H9 (cell line): ENCODE results near the gene LRTM2. TPM values are rescaled to one million over a fixed set of nuclear protein-coding genes. Genes with fewer than 3 reads are reported as not detected.

Experiments used
- DNase-seq: peaks from one replicate; pipeline ENCODE4 v3.0.0-alpha.2; 2017
- H2AFZ ChIP-seq: one replicate; pipeline ENCODE4 v1.6.1; 2013; ENCODE audit warnings: mild to moderate bottlenecking, low read length, control low read depth, moderate library complexity
- H2AK5ac ChIP-seq: 2 replicates; pipeline ENCODE4 v1.6.1; 2013; ENCODE audit warnings: low read length, control low read depth, mixed read lengths; ENCODE audit not compliant: insufficient read length
- H2BK120ac ChIP-seq: one replicate; pipeline ENCODE4 v1.6.1; 2013; ENCODE audit warnings: low read depth, mild to moderate bottlenecking, low read length, control low read depth, inconsistent platforms; ENCODE audit not compliant: poor library complexity, severe bottlenecking
- H2BK12ac ChIP-seq: 2 replicates; pipeline ENCODE4 v1.6.1; 2013; ENCODE audit warnings: low read length, control low read depth, mixed read lengths, low read depth; ENCODE audit not compliant: insufficient read length
- H2BK15ac ChIP-seq: 2 replicates; pipeline ENCODE4 v1.6.1; 2013; ENCODE audit warnings: low read depth, low read length, control low read depth
- H2BK20ac ChIP-seq: one replicate; pipeline ENCODE4 v1.6.1; 2013; ENCODE audit warnings: low read depth, mild to moderate bottlenecking, low read length, control low read depth, inconsistent platforms; ENCODE audit not compliant: poor library complexity, severe bottlenecking
- H2BK5ac ChIP-seq: 2 replicates; pipeline ENCODE4 v1.6.1; 2013; ENCODE audit warnings: low read length, control low read depth, mixed read lengths; ENCODE audit not compliant: insufficient read length
- H3K14ac ChIP-seq: 2 replicates; pipeline ENCODE4 v1.6.1; 2013; ENCODE audit warnings: low read length, control low read depth; ENCODE audit not compliant: insufficient read depth
- H3K18ac ChIP-seq: 2 replicates; pipeline ENCODE4 v1.6.1; 2013; ENCODE audit warnings: low read depth, mild to moderate bottlenecking, mixed read lengths, low read length, control low read depth; ENCODE audit not compliant: insufficient read length
- H3K23ac ChIP-seq: 2 replicates; pipeline ENCODE4 v1.6.1; 2013; ENCODE audit warnings: low read length, control low read depth, mixed read lengths, low read depth; ENCODE audit not compliant: insufficient read length
- H3K23me2 ChIP-seq: 2 replicates; pipeline ENCODE4 v1.6.1; 2013; ENCODE audit warnings: low read depth, mild to moderate bottlenecking, mixed read lengths, low read length, control low read depth; ENCODE audit not compliant: insufficient read length, poor library complexity, severe bottlenecking
- H3K27ac ChIP-seq: 2 replicates; pipeline ENCODE4 v1.5.1; 2013; ENCODE audit warnings: low read length, control low read depth, mixed read lengths, low read depth; ENCODE audit not compliant: insufficient read length
- H3K27me3 ChIP-seq: 2 replicates; pipeline ENCODE4 v1.6.1; 2013; ENCODE audit warnings: low read length, control low read depth, inconsistent platforms; ENCODE audit not compliant: insufficient read depth
- H3K4ac ChIP-seq: 2 replicates; pipeline ENCODE4 v1.6.1; 2013; ENCODE audit warnings: low read depth, mild to moderate bottlenecking, control low read depth, inconsistent platforms, low read length, moderate library complexity
- H3K4me1 ChIP-seq: 2 replicates; pipeline ENCODE4 v1.6.1; 2013; ENCODE audit warnings: low read length, control low read depth, inconsistent platforms; ENCODE audit not compliant: insufficient read depth
- H3K4me2 ChIP-seq: 2 replicates; pipeline ENCODE4 v1.6.1; 2013; ENCODE audit warnings: low read length, control low read depth, mixed read lengths; ENCODE audit not compliant: insufficient read length, insufficient read depth
- H3K56ac ChIP-seq: 2 replicates; pipeline ENCODE4 v1.6.1; 2013; ENCODE audit warnings: low read depth, mild to moderate bottlenecking, mixed read lengths, low read length, control low read depth; ENCODE audit not compliant: insufficient read length
- H3K79me1 ChIP-seq: 2 replicates; pipeline ENCODE4 v1.6.1; 2013; ENCODE audit warnings: low read depth, mild to moderate bottlenecking, moderate library complexity, low read length, control low read depth, inconsistent platforms; ENCODE audit not compliant: insufficient read depth, poor library complexity, severe bottlenecking
- H3K79me2 ChIP-seq: 2 replicates; pipeline ENCODE4 v1.6.1; 2013; ENCODE audit warnings: low read length, control low read depth, inconsistent platforms; ENCODE audit not compliant: insufficient read depth
- H3K9ac ChIP-seq: 2 replicates; pipeline ENCODE4 v1.6.1; 2013; ENCODE audit warnings: low read length, control low read depth, mixed read lengths; ENCODE audit not compliant: insufficient read length; ENCODE audit errors: extremely low read depth
- H3K9me3 ChIP-seq: one replicate; pipeline ENCODE4 v1.6.1; 2013; ENCODE audit warnings: low read depth, low read length, inconsistent platforms; ENCODE audit not compliant: control insufficient read depth
- H3T11ph ChIP-seq: one replicate; pipeline ENCODE4 v1.6.1; 2013; ENCODE audit warnings: mild to moderate bottlenecking, low read length, control low read depth, inconsistent platforms
- H4K20me1 ChIP-seq: one replicate; pipeline ENCODE4 v1.6.1; 2013; ENCODE audit not compliant: control insufficient read depth, insufficient read length, insufficient read depth
- H4K5ac ChIP-seq: 2 replicates; pipeline ENCODE4 v1.6.1; 2013; ENCODE audit warnings: low read depth, mild to moderate bottlenecking, mixed read lengths, low read length, control low read depth; ENCODE audit not compliant: insufficient read length
- H4K8ac ChIP-seq: replicated peaks from 2 replicates; pipeline ENCODE4 v1.6.1; 2013; ENCODE audit warnings: low read length, control low read depth, mixed read lengths, low read depth; ENCODE audit not compliant: insufficient read length
- H4K91ac ChIP-seq: 2 replicates; pipeline ENCODE4 v1.6.1; 2013; ENCODE audit warnings: low read depth, mild to moderate bottlenecking, moderate library complexity, mixed read lengths, low read length, control low read depth; ENCODE audit not compliant: insufficient read length
- H3K27ac Mint-ChIP-seq, 3 experiments: 2 replicates in 2 of 3; 3 replicates in 1 of 3; pipeline ENCODE4 v1.8.0; 2020 to 2021; ENCODE audit warnings: mixed read lengths in 3 of 3, mild to moderate bottlenecking in 1 of 3, moderate library complexity in 1 of 3
- H3K27me3 Mint-ChIP-seq: 2 replicates; pipeline ENCODE4 v1.8.0; 2021; ENCODE audit warnings: low read depth, mild to moderate bottlenecking, moderate library complexity, mixed read lengths
- H3K36me3 Mint-ChIP-seq, 3 experiments: 2 replicates in 2 of 3; 3 replicates in 1 of 3; pipeline ENCODE4 v1.8.0; 2020 to 2021; ENCODE audit warnings: low read depth in 3 of 3, mixed read lengths in 3 of 3; ENCODE audit not compliant: insufficient read depth in 1 of 3
- H3K4me1 Mint-ChIP-seq, 2 experiments: 2 replicates each; pipeline ENCODE4 v1.8.0; 2020; ENCODE audit warnings: mixed read lengths in 2 of 2
- H3K4me3 Mint-ChIP-seq, 2 experiments: 2 replicates in 1 of 2; 3 replicates in 1 of 2; pipeline ENCODE4 v1.8.0; 2020 to 2021; ENCODE audit warnings: mild to moderate bottlenecking in 2 of 2, mixed read lengths in 2 of 2, moderate library complexity in 1 of 2
- H3K9me3 Mint-ChIP-seq, 2 experiments: 2 replicates in 1 of 2; 3 replicates in 1 of 2; pipeline ENCODE4 v1.8.0; 2020; ENCODE audit warnings: mild to moderate bottlenecking in 2 of 2, mixed read lengths in 2 of 2, moderate library complexity in 1 of 2
- CTCF ChIP-seq: fragments of 200-600 bp; sonication (generic); conservative IDR thresholded peaks from 3 replicates; pipeline ENCODE4 v1.8.0; 2021; ENCODE audit warnings: antibody characterized with exemption, mild to moderate bottlenecking
- WGBS: extraction: QIAGEN DNeasy Blood & Tissue Kit; methylation state at CpG from one replicate; pipeline ENCODE4 v1.1.7; 2013; ENCODE audit warnings: missing lambda C conversion rate, low lambda C conversion rate, mixed read lengths; ENCODE audit not compliant: insufficient read length; ENCODE audit errors: extremely low coverage; 5-methylcytosine and 5-hydroxymethylcytosine counted together
- total RNA-seq: library from RNA; stranded (reverse); gene quantifications from 2 replicates; pipeline ENCODE4 v1.2.1, GENCODE V29; 2021

Gene LRTM2
- total RNA-seq, 1 experiment from 2014 or later: not detected

GRCh38 chr12:1848146-1848545, 27.8 kb downstream of the LRTM2 start:
- Histone ChIP-seq H2AFZ (no peak overlapping the region), H3K79me2 (no peaks in the 10 kb centered on the region), H4K5ac (no peak overlapping the region), H2BK12ac (no peak overlapping the region), H3K4me1 (peaks cover 9% of the 10 kb centered on the region; the same call in 1 of the 2 replicates), H3K9ac (no peak overlapping the region), H3T11ph (no peak overlapping the region), H3K27me3 (no peaks in the 10 kb centered on the region), H4K20me1 (no peaks in the 10 kb centered on the region), H3K23ac (no peak overlapping the region), H2AK5ac (no peak overlapping the region), H3K18ac (no peak overlapping the region), H4K8ac (no peak overlapping the region), H3K14ac (no peak overlapping the region), H3K79me1 (no peaks in the 10 kb centered on the region), H3K27ac (no peak overlapping the region), H2BK5ac (no peak overlapping the region), H3K23me2 (no peaks in the 10 kb centered on the region), H3K4ac (no peak overlapping the region), H2BK120ac (no peak overlapping the region), H4K91ac (no peak overlapping the region), H2BK15ac (no peak overlapping the region), H3K4me2 (no peak overlapping the region), H2BK20ac (no peak overlapping the region), H3K9me3 (no peaks in the 10 kb centered on the region), H3K56ac (no peak overlapping the region)
- peaks cover 5% of the 10 kb centered on the region for H3K27me3 Mint-ChIP-seq
- WGBS: no CpG with 5 or more reads among the region's 10 CpGs
- peaks cover 15 to 31% of the 10 kb centered on the region in 2 experiments for H3K4me1 Mint-ChIP-seq
- H3K27ac Mint-ChIP-seq: peak overlapping the region in 1 of 3 experiments; percentile 53; a peak in 1 of 7 replicates
- H3K4me3 Mint-ChIP-seq: no peak overlapping the region
- no peaks in the 10 kb centered on the region for H3K36me3 Mint-ChIP-seq
- TF ChIP-seq CTCF: no peak
- no peaks in the 10 kb centered on the region for H3K9me3 Mint-ChIP-seq
- DNase-seq: peak; percentile 23
